Endothelial cell of umbilical vein (primary cell): ENCODE data around the gene MYO5B. TPM values are rescaled to one million over a fixed set of nuclear protein-coding genes. Genes with fewer than 3 reads are reported as not detected.
"Not testable (repeated sequence)": the region's sequence is repeated elsewhere in the genome, so short reads cannot be mapped to it uniquely, and the experiment has no call there.

ENCODE experiments used
- BruUV-seq: library from RNA; stranded (reverse); fragments of 400-500 nt; replicated peaks from 2 replicates; lab custom pipeline; 2021; lab: Mats Ljungman, UMichigan
- CTCF ChIA-PET: fragments of 300-600, 350-600 bp; sonication (Branson Sonifier 250); formaldehyde crosslinking; loops from one replicate; lab custom pipeline; 2021; ENCODE audit warnings: antibody characterized with exemption, inconsistent platforms; lab: Charles Lee
- POLR2A ChIA-PET: fragments of 300-600, 350-600 bp; sonication (Branson Sonifier 250); formaldehyde crosslinking; loops from one replicate; lab custom pipeline; 2021; ENCODE audit warnings: antibody characterized with exemption, inconsistent platforms; lab: Charles Lee
- DNase-seq: peaks from one replicate; pipeline ENCODE4 v3.0.0-alpha.2; 2011; ENCODE audit warnings: low read depth, low spot score
- FAIRE-seq: peaks from 2 replicates; lab custom pipeline; 2011; peaks lifted over from hg19 to GRCh38; lab: Jason Lieb, UNC
- H2AFZ ChIP-seq: 2 replicates; pipeline ENCODE4 v1.6.0; 2012; ENCODE audit warnings: low read depth, low read length, control low read depth, inconsistent platforms
- H3K27ac ChIP-seq: 2 replicates; pipeline ENCODE4 v1.5.1; 2011; ENCODE audit warnings: low read depth, mild to moderate bottlenecking, control low read depth, low read length, moderate library complexity; ENCODE audit not compliant: insufficient read depth
- H3K27me3 ChIP-seq, 2 experiments: 2 replicates each; pipeline versions ENCODE4 v1.6.0 to v1.6.1; 2011; ENCODE audit warnings: low read length in 2 of 2, mixed read lengths in 1 of 2; ENCODE audit not compliant: control insufficient read depth in 2 of 2, insufficient read depth in 2 of 2
- H3K36me3 ChIP-seq, 2 experiments: 2 replicates in 1 of 2; 3 replicates in 1 of 2; pipeline ENCODE4 v1.5.1; 2011; ENCODE audit warnings: low read length in 2 of 2, mild to moderate bottlenecking in 1 of 2, moderate library complexity in 1 of 2; ENCODE audit not compliant: control insufficient read depth in 2 of 2, insufficient read depth in 2 of 2; ENCODE audit errors: extremely low read depth in 1 of 2
- H3K4me1 ChIP-seq: 3 replicates; pipeline ENCODE4 v1.5.1; 2011; ENCODE audit warnings: mild to moderate bottlenecking, low read length; ENCODE audit not compliant: control insufficient read depth, insufficient read depth; ENCODE audit errors: extremely low read depth
- H3K4me2 ChIP-seq: 2 replicates; pipeline ENCODE4 v1.6.1; 2011; ENCODE audit warnings: low read length, control low read depth, mixed read lengths; ENCODE audit not compliant: insufficient read depth
- H3K4me3 ChIP-seq, 3 experiments: fragments of 200-600 bp in 1 of 3; sonication (generic), shearing (Covaris generic) in 1 of 3; replicated peaks in 1 of 3; 2 replicates each; pipeline ENCODE4 v1.5.1; 2011 to 2016; ENCODE audit warnings: control low read depth in 3 of 3, low read length in 3 of 3, mild to moderate bottlenecking in 2 of 3, inconsistent platforms in 1 of 3, low read depth in 1 of 3, moderate library complexity in 1 of 3; ENCODE audit not compliant: insufficient read depth in 1 of 3
- H3K79me2 ChIP-seq: 2 replicates; pipeline ENCODE4 v1.6.0; 2012; ENCODE audit warnings: low read length, inconsistent platforms; ENCODE audit not compliant: control insufficient read depth, insufficient read depth
- H3K9ac ChIP-seq: replicated peaks from 2 replicates; pipeline ENCODE3; 2011; ENCODE audit warnings: low read length, control low read depth; ENCODE audit not compliant: insufficient read depth; ENCODE audit errors: extremely low read depth
- H3K9me1 ChIP-seq: replicated peaks from 3 replicates; pipeline ENCODE4 v1.6.0; 2011; ENCODE audit warnings: mild to moderate bottlenecking, low read length; ENCODE audit not compliant: control insufficient read depth, insufficient read depth; ENCODE audit errors: extremely low read depth
- H3K9me3 ChIP-seq: replicated peaks from 2 replicates; pipeline ENCODE4 v1.5.1; 2012; ENCODE audit warnings: low read length, inconsistent platforms; ENCODE audit not compliant: control insufficient read depth, insufficient read depth
- H4K20me1 ChIP-seq: replicated peaks from 2 replicates; pipeline ENCODE3; 2011; ENCODE audit warnings: mild to moderate bottlenecking, low read length; ENCODE audit not compliant: control insufficient read depth, insufficient read depth; ENCODE audit errors: extremely low read depth
- CTCF ChIP-seq, 2 donors: IDR thresholded peaks; 1 replicate in 1 of 2; 2 replicates in 1 of 2; pipeline ENCODE4 v1.5.1; 2011; ENCODE audit warnings: low read length in 2 of 2, mild to moderate bottlenecking in 2 of 2, moderate library complexity in 2 of 2, control low read depth in 1 of 2, inconsistent platforms in 1 of 2, low read depth in 1 of 2; ENCODE audit not compliant: insufficient read depth in 1 of 2; ENCODE audit errors: extremely low read depth in 1 of 2
- EZH2 ChIP-seq: IDR thresholded peaks from 2 replicates; pipeline ENCODE4 v1.6.1; 2012; ENCODE audit warnings: borderline replicate concordance, low read depth, mild to moderate bottlenecking, moderate library complexity, low read length, inconsistent platforms; ENCODE audit not compliant: severe bottlenecking
- FOS ChIP-seq: IDR thresholded peaks from 2 replicates; pipeline ENCODE4 v1.6.1; 2011; ENCODE audit warnings: mild to moderate bottlenecking, low read length, moderate library complexity, borderline replicate concordance; ENCODE audit not compliant: insufficient read depth
- GATA2 ChIP-seq: IDR thresholded peaks from 2 replicates; pipeline ENCODE4 v1.7.0; 2011; ENCODE audit warnings: low read depth, mild to moderate bottlenecking, moderate library complexity, mixed read lengths, low read length; ENCODE audit not compliant: insufficient read length, insufficient read depth
- JUN ChIP-seq: IDR thresholded peaks from 2 replicates; pipeline ENCODE4 v1.6.1; 2011; ENCODE audit warnings: borderline replicate concordance, low read depth; ENCODE audit not compliant: insufficient read length, insufficient read depth
- MYC ChIP-seq: IDR thresholded peaks from one replicate; pipeline ENCODE4 v1.6.1; 2011; ENCODE audit warnings: mild to moderate bottlenecking, low read depth, low read length
- POLR2A ChIP-seq: IDR thresholded peaks from 2 replicates; pipeline ENCODE4 v1.6.1; 2012; ENCODE audit warnings: low read depth, mild to moderate bottlenecking, control low read depth, low read length
- POLR2AphosphoS5 ChIP-seq: IDR thresholded peaks from 2 replicates; pipeline ENCODE4 v1.6.1; 2012; ENCODE audit warnings: low read depth, mild to moderate bottlenecking, control low read depth, low read length, moderate library complexity; ENCODE audit not compliant: insufficient read depth
- dilution Hi-C: fragments of 300-500 bp; cut with MboI; formaldehyde crosslinking; loops from one replicate; pipeline ENCODE4 v1.15.0; 2019; ENCODE audit warnings: low sequenced_read_pairs; ENCODE audit not compliant: extremely low pct_ligation_motif_present
- intact Hi-C: fragments of 100-400 bp; cut with micrococcal nuclease; formaldehyde crosslinking; loops from one replicate; pipeline ENCODE4 v1.10.0; 2022
- polyA plus RNA-seq, 4 experiments: library from polyadenylated mRNA; depleted of rRNA in 3 of 4; stranded (reverse) in 3 of 4; unstranded in 1 of 4; fragments of >200 nt; gene quantifications; 2 replicates each; pipeline versions ENCODE4 v1.2.1 to v1.2.3, GENCODE V29; 2011 to 2012; ENCODE audit warnings: missing spikeins in 1 of 4
- total RNA-seq: library from RNA; stranded (reverse); gene quantifications from 2 replicates; pipeline ENCODE4 v1.2.3, GENCODE V29; 2021
- TF ChIP-seq, protein P1 (sequence below): IDR thresholded peaks from 2 replicates; pipeline ENCODE4 v1.6.1; 2011; ENCODE audit not compliant: insufficient read depth, insufficient read length

The MYO5B gene
- total and polyA plus RNA-seq, 2 donors (not counting 3 experiments of a cell fraction or from before 2014, with no cell fraction given) = 0.54 to 1.1 TPM

DNA sequence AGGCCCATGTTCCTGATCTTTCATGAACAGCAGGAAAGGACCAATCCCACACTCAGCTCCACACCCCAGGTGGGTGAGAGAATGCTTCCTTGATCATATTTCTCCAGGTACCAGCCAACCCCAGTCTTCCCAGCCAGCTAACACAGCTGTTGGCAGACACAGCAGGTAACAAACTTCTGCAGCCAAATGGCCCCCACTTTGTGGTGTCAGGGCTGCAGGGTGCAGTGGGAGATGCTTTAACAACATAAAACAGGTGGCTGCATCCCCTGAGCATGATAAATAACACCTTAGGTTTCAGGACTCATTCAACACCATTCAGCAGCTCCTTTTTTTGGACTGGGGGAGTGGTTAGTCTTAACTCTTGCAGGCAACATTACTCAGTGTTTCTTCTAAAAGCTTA lies 304.9 kb downstream of the MYO5B start:
- TF ChIP-seq MYC (no peak), POLR2A (no peak), CTCF (IDR thresholded peaks at IDR 0.05; ENCODE audit: extremely low read depth in 1 of 2, insufficient read depth in 1 of 2, low read depth in 1 of 2, low read length in 2 of 2) (no peak), FOS (no peak), POLR2AphosphoS5 (no peak), GATA2 (no peak), EZH2 (no peak), JUN (no peak)
- TF ChIP-seq, protein P1, sequence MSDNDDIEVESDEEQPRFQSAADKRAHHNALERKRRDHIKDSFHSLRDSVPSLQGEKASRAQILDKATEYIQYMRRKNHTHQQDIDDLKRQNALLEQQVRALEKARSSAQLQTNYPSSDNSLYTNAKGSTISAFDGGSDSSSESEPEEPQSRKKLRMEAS = no peak
- Histone ChIP-seq H3K9me3 (no peaks in the 10 kb centered on the region), H3K9me1 (no peaks in the 10 kb centered on the region), H3K27me3 (peaks cover 0 to 2% of the 10 kb centered on the region in 2 experiments), H3K27ac (no peak overlapping the region), H3K4me3 (no peak overlapping the region), H3K4me2 (no peak overlapping the region), H2AFZ (no peak overlapping the region), H3K9ac (no peak overlapping the region), H3K79me2 (no peaks in the 10 kb centered on the region), H3K36me3 (no peaks in the 10 kb centered on the region), H3K4me1 (peaks cover 17% of the 10 kb centered on the region), H4K20me1 (no peaks in the 10 kb centered on the region)
- dilution Hi-C loops (no loop called here), intact Hi-C loops (no loop called here)
- ChIA-PET POLR2A (no interaction called here), CTCF (no interaction called here)
- DNase-seq (no peak), FAIRE-seq (no peak)
- no TSS peak for BruUV-seq

- DNase-seq, intact Hi-C loops, dilution Hi-C loops, H3K79me2 ChIP-seq, H3K9me1 ChIP-seq, CTCF ChIA-PET, H3K36me3 ChIP-seq, BruUV-seq, POLR2A ChIA-PET, H3K27me3 ChIP-seq, H3K27ac ChIP-seq, H3K9me3 ChIP-seq, H3K4me3 ChIP-seq, H3K9ac ChIP-seq, H3K4me2 ChIP-seq, H2AFZ ChIP-seq, H4K20me1 ChIP-seq: not testable (repeated sequence)
- peaks cover 17% of the 10 kb centered on the region for H3K4me1 ChIP-seq
- peak; percentile 21 for FAIRE-seq
These were observed 305.4 kb downstream of the MYO5B start for GRCh38 chr18:49889552-49889951.
